Measurements from ENCODE around the gene CLOCK.

Gene CLOCK

DNA sequence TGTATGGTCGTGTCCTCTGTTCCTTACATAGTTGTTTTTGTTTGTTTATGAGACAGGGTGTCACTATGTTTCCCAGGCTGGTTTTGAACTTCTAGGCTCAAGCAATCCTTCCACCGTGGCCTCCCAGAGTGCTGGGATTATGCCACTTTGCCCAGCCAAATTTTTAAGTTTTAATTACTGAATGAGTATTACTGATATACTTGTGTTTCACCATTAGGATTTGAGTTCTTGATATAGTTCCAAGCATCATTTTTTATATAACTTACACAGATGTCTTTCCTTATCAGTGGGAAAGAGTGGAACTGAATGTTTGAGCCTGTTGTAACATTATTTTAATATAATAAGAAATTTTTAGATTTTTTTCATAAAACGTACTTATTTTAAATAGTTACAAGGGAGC lies 130.5 kb downstream of the CLOCK start:
- DNase-seq (ENCODE audit: low read depth in 2 of 2), result no peak

GRCh38 chr4:55411621-55412020 lies 135.1 kb downstream of the CLOCK start:
- DNase-seq (ENCODE audit: low read depth in 2 of 2), result no peak

DNA sequence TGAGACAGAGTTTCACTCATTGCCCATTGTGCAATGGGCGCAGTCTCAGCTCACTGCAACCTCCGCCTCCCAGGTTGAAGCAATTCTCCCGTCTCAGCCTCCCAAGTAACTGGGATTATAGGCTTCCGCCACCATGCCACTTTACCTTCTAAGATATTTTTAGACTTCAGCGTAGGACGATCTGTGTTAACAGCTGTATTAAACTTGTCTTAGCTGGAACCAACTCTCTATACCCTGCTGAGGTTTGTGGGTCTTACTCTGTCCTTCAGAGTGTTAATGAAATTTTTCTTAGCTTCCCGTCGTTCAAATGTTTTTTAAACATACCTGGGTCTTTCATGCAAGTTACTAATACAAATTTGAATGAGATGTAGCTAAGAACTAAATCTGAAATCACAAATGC lies 136.3 kb downstream of the CLOCK start:
- DNase-seq (ENCODE audit: low read depth in 2 of 2), result no peak

- no peak for DNase-seq (ENCODE audit: low read depth in 2 of 2)
Observed at GRCh38 chr4:55409468-55410171, 137.1 kb downstream of the CLOCK start.

DNA sequence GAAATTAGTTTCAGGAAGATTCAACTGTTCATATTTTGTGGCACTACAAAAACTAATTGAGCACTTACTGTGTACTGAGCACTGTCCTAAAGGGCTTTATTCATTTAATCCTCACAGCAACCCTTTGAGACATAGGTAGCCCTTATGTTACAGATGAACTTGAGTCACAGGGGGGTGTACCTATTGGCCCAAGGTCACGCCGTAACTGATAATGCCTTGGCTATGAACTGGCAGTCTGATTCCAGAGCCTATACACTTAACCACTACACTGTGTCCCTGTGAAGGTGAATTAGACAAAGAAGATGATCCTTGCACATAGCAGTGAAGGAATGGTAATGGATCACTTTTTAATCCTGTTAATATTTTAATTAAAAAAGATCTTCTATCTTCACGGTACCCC lies 138.9 kb downstream of the CLOCK start:
- no peak for DNase-seq (ENCODE audit: low read depth in 2 of 2)

DNA sequence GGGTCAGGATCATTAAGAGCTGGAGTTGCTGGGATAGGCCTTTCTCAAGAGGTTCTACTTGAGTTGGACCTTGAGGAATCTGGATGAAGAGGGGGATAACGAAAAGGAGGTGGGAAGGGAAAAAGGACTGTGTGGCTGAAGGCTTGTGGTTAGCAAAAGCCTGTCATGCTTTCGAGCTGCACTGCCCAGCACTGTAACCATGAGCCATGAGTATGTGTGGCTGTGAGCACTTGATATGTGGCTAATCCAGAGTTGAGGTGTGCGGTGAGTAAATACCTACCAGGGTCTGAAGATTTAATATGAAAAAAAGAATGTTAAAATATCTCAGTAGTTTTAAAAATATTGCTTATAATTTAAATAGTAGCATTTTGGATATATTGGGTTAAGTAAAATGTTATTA lies 139.6 kb downstream of the CLOCK start:
- DNase-seq (ENCODE audit: low read depth in 2 of 2), result no peak

- DNase-seq (ENCODE audit: low read depth in 2 of 2), result no peak
Observed at GRCh38 chr4:55406545-55406944, 140.2 kb downstream of the CLOCK start.

GRCh38 chr4:55405073-55405472 lies 141.6 kb downstream of the CLOCK start:
- no peak for DNase-seq (ENCODE audit: low read depth in 2 of 2)

DNA sequence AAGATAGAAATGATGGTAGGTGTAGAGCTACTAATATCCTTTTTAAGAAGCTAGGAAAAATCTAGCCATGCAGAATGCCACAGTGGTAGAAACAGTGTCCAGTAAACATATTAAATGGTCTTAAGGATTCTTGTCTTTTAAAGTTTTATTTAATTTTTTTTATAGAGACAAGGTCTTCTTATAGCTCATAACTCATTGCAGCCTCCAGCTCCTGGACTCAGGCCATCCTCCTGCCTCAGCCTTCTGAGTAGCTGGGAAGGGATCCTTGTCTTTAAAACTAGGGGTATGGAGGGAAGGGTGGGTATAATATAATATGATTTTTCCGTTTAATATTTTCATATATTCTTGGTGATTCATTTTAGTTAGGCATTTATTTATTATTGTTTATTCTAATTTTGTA lies 147.1 kb downstream of the CLOCK start:
- DNase-seq (ENCODE audit: low read depth in 2 of 2), result no peak

DNA sequence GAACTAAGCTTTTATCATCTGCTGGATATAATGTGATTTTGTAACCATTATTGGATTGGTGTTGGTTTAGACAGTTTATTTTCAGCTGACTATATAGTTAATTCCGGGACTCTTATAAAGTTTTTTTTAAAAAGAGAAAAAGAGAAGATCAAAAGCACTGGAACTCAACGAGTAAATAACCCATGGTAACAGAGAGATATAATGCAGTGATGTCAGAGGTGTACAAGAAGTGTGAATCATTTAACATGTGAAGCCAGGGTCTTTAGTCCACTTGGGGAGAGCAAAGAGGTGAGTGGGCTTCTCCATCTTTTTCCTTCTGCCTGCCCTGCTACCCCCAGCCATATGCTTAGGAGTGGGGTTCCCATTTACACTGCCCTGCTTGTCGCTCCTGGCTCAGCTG lies 147.7 kb downstream of the CLOCK start:
- DNase-seq (ENCODE audit: low read depth in 2 of 2), result no peak

DNA sequence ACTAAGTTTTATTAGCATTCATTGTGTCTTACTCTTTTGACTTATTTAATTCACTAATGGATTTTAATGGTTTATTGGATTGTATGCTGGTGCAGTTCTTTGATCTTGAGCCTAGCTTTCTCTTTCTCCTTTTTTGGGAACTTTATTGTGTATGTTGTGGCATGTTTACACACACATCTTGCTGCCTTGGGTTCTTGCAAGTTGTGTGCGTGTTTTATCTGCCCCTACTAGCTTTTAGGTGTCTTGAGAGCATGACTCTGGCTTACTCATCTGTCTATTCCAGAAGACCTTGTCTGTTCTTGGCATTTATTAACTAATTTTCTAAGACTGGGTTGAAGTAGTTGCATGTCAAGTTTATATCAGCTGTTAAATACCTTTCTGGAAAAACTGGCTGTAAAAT lies 148.2 kb downstream of the CLOCK start:
- DNase-seq (ENCODE audit: low read depth in 2 of 2), result no peak

DNA sequence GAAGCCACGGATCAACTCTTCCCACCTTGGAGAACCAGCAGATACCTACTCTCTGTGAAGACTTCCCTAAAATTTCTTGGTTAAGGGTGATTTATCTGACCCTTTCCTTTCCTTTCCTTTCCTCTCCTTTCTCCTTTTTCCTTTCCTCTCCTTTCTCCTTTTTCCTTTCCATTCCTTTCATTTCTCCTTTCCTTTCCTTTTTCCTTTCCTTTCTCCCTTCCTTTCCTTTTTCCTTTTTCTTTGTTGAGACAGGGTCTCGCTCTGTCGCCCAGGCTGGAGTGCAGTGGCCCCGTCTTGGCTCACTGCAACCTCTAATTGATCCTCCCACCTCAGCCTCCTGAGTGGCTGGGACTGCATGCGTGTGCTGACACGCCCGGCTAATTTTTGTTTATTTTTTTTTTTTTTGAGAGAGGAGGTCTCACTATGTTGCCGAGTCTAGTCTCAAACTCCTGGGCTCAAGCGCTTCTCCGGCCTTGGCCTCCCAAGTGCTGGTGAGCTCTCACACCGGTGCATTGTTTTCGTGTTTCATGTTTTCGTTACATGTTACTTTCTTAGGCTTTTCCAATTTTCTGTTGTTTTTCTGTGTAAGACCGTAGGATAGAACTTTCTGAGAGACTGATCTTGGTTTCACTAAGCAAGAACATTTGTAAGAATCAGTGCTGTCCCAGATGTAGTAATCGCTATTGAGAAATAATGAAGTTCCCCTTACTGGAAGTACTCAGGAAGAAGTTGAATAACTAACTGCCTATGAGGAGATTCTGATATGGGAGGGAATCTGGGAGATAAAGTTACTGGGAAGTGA lies 149.0 kb downstream of the CLOCK start:
- no peak for DNase-seq (ENCODE audit: low read depth in 2 of 2)

DNA sequence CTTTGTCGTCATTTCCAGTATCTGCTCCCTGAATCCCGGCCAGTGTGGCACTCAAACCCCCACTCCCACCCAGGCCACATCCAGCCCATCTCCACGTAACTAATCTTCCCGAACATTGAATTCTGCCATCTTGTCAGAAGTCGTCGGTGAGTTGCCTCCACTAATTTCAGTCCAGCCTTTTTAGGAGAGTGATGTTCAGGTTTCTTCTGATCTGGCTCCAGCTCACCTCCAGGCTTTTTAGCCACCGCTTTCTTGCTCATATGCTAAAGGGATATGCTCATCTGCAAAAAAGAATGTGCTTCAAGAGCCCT lies 149.6 kb downstream of the CLOCK start:
- DNase-seq (ENCODE audit: low read depth in 2 of 2), result no peak

DNA sequence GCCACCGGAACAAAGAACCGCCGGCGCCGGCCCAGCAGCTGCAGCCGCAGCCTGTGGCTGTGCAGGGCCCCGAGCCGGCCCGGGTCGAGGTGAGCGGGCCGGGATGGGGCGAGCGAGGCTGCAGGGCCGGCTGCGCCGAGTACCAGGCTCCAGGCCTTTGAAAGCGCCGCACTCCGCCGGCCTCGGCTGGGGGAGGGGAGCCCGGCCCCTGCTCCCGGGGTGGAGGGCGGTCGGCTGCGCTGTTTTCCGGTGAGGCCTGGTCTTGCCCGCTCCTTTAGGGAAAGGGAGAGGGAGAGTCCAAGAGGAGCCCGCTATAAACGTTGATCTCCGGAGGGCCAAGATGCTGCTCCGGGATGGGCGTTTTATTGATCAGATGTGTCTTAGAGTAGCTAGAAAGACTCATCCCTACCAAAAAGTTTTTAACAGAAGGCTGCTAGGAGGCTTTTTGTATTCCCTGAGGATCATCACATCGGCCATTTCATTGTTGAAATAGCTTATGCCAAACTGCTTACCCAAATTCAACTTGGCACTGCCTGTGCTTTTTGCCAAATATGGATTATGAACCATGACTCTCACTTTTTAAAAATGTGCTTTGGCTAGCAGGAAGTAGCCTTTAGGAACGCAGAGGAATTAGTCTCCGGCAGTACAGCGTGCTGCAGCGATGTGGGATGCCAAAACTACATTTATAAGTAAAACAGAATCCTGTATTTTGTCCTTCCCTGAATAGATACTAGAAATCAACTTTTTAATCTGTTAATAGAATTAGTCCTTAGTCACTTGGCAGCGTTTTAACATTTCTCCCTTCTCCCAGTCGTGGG lies 150.2 kb downstream of the CLOCK start:
- peak; percentile 5 to 17 for DNase-seq (ENCODE audit: low read depth in 2 of 2)

DNA sequence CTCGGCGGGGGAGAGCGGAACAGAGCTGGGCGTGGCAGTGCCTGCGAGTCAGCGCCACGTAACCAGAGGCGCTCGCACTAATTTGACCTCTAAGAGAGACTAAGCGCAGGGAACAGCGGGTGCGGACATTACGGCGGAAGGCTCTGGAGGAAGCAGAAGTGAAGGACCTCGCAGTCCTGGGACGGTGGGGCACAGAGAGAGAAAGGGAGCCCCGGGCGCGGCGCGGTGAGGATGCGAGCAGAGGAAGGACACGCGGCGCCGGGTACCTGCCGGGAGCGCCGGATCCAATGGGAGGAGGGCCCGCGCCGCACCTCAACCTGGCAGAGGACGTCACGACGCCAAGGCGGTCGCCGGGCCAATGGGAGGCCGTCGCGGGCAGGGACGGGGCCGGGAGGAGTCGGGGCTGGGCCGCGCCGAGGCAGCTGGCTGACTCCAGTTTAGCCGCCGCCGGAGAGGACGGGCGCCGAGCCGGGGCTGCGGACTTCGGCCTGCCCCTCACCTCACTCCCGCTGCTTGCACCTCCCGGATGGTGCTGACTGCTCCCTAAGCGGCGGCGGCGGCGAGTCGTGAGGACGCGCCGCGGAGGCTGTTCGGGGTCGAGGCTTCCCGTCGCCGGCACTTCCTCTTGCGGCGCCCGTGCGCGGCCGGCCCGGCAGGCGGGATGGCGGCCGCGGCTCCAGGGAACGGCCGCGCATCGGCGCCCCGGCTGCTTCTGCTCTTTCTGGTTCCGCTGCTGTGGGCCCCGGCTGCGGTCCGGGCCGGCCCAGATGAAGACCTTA lies 151.0 kb downstream of the CLOCK start, which contains the start of gene TMEM165:
Gene TMEM165, plus strand, starts transcription at position 429 of the 779 bp plus-strand sequence. Its CDS starts 233 bp downstream, at position 662.
- DNase-seq (ENCODE audit: low read depth in 2 of 2), result peak; percentile 78 to 87

GRCh38 chr4:55395218-55395528 lies 151.5 kb downstream of the CLOCK start:
- no peak for DNase-seq (ENCODE audit: low read depth in 2 of 2)

- DNase-seq (ENCODE audit: low read depth in 2 of 2), result no peak
Observed at GRCh38 chr4:55393461-55394320, 153.0 kb downstream of the CLOCK start.

GRCh38 chr4:55386840-55387239 lies 159.9 kb downstream of the CLOCK start:
- DNase-seq (ENCODE audit: low read depth in 2 of 2), result no peak

- no peak for DNase-seq (ENCODE audit: low read depth in 2 of 2)
Observed at GRCh38 chr4:55386073-55386472, 160.6 kb downstream of the CLOCK start.

DNA sequence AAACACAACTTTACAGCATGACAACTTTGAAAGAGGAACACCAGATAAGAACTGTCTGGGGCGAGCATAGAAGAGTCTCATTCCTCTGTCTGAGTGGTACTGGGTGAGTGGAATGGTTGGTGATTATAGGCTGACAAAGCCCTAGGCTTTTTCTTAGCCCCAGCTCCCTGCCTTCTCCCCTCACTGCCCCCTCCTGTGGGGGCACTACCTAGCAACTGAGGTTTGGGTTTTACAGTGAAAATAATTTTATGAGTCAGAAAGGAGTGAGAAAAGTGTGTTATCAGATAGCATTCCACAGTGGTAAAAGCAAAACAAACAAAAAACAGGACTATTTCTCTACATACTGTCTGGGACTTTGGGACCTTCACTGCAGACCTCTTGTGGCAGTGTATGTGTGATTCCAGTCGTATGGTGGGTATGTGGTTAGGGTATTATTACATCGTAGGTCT lies 161.5 kb downstream of the CLOCK start:
- no peak for DNase-seq (ENCODE audit: low read depth in 2 of 2)

DNA sequence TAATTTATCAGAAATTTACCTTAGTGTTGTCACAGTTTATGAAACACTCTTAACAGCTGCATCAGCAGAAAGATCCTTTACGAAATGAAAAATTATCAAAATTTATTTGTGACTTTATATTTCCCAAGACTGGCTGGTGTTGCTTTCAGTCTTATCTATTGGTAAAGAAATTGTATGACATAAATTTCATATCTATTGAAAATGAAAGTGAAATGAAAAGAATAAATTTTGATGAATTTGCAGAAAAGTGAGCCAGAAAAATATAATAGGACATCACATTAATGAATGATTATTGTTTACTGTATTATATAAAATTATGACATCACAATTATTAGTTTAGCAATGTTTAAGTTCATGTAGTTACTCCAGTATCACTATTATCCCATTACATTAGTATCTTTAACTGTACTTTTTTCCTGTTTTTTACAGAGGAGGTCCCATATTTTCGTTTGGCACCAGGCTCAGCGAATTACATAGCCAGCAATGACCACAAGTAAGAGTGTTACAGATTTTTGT lies 164.2 kb downstream of the CLOCK start:
- DNase-seq (ENCODE audit: low read depth in 2 of 2), result no peak
